ENCODE measurements around the gene NTSR2.

Gene NTSR2

DNA sequence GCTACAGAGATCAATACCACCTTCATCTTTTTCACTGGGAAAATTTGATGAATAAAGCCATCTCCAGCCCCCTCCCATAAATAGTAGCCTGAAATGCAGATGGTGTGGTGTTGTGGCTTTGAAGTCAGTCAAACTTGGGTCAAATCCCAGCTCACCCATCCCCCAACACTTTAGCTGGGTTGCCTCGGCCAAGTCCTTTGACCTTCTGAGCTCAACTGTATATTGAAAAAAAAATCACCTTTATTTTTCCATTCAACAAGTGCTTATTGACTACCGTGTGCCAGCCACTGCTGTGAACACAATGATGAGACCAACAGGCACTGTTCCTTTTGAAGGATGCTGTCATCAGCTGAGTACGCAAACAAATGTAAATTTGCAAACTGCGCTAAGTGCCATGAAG is 35.1 kb upstream of the NTSR2 start:
- Mint-ChIP-seq H3K27me3 (peaks cover 7% of the 10 kb centered on the region), H3K4me3 (no peak overlapping the region), H3K9me3 (no peaks in the 10 kb centered on the region), H3K4me1 (peaks cover 6% of the 10 kb centered on the region), H3K27ac (no peak overlapping the region)
- DNase-seq, result no peak
- no peak for ATAC-seq

DNA sequence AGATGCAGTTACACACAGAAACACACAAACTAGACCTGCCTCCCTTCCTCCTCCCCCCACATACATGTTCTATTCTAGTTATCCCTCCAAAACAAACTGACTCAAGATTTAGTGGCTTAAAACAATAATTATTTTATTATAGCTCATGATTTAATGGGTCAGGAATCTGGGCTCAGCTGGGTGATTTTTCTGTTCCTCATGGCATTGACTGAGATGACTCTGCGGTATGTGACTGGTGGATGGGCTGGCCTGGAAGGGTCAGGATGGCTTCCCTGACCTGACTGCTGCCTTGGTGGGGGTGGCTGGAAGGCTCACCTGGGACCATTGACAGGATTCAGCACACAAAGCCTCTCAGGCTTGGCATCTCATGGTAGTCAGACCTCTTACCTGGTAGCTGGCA is 33.7 kb upstream of the NTSR2 start:
- ATAC-seq (no peak), DNase-seq (no peak)
- Mint-ChIP-seq H3K4me1 (peaks cover 6% of the 10 kb centered on the region), H3K4me3 (no peak overlapping the region), H3K9me3 (no peaks in the 10 kb centered on the region), H3K27ac (no peak overlapping the region), H3K27me3 (peaks cover 7% of the 10 kb centered on the region)

DNA sequence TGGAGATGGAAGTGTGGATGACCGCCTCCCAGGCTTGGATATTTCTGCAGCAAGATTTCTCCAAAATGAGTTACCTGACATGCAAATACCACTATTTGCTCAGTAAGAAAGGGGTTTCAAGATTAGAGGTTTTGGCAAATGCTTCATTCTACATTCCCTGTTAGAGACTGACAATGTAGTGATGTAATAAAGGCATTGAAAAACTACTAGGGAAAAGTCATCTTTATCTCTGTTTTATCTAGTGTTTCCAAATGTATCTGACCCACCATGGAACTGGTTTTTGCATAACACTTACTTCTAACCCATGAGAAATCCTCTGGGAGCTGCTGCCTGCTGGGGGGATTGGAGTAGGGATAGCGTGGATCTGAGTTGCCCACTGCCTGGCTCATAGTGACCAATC is 33.0 kb upstream of the NTSR2 start:
- no peak for ATAC-seq
- H3K4me3 Mint-ChIP-seq, result no peak overlapping the region
- H3K27me3 Mint-ChIP-seq, result peaks cover 7% of the 10 kb centered on the region
- no peak overlapping the region for H3K27ac Mint-ChIP-seq
- no peaks in the 10 kb centered on the region for H3K9me3 Mint-ChIP-seq
- no peak for DNase-seq
- peaks cover 6% of the 10 kb centered on the region for H3K4me1 Mint-ChIP-seq

DNA sequence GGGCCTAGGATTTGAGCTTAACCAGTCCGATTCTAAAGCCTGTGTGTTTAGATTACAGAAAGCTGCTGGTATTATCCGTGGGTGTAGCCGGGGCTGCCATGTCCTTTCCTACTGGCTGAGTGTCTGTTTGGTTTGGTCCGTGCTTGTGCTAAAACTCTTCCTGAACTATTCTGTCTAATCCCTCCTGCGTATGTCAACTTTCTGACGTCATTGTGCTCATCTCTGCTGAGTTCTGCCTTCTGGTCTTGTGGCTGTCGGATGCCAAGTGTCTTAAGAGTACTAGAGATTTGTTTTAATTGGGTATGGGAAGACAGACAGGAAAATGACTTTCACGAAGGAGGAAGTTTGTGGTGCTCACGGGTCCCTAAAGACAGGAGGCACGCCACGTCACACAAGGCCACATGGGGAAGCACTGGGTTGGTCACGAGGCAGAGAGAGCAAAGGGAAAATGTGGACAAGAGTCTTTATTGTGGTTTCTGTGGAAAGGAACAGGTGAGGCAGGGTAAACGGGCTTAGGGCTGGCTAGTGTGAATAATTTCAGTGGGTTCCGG is 31.8 kb upstream of the NTSR2 start:
- no peak overlapping the region for H3K4me3 Mint-ChIP-seq
- peak; percentile 16 for ATAC-seq
- DNase-seq, result no peak
- H3K27me3 Mint-ChIP-seq, result peaks cover 6% of the 10 kb centered on the region
- H3K9me3 Mint-ChIP-seq, result no peaks in the 10 kb centered on the region
- H3K27ac Mint-ChIP-seq, result no peak overlapping the region
- peaks cover 13% of the 10 kb centered on the region for H3K4me1 Mint-ChIP-seq

DNA sequence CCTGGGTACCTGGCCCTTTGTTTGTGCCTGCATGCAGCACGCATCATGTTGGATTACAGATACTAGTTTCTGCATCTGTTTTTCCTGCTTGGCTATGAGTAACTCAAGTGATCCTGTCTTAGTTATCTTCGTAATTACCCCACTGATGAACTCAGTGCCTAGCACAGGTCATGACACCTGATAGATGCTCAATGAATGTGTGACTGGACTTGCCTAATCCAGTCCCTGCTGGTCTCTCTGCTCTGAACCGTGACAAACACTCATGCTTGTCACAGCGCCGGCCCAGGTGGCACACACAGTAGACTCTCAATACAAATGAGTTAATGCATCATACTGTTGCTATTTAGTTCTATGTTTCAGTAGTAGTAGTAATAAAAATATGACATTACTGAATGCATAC is 31.2 kb upstream of the NTSR2 start:
- ATAC-seq (no peak), DNase-seq (no peak)
- peaks cover 12% of the 10 kb centered on the region for H3K27me3 Mint-ChIP-seq
- H3K27ac Mint-ChIP-seq, result no peak overlapping the region
- no peak overlapping the region for H3K4me3 Mint-ChIP-seq
- peaks cover 17% of the 10 kb centered on the region for H3K4me1 Mint-ChIP-seq
- no peaks in the 10 kb centered on the region for H3K9me3 Mint-ChIP-seq

DNA sequence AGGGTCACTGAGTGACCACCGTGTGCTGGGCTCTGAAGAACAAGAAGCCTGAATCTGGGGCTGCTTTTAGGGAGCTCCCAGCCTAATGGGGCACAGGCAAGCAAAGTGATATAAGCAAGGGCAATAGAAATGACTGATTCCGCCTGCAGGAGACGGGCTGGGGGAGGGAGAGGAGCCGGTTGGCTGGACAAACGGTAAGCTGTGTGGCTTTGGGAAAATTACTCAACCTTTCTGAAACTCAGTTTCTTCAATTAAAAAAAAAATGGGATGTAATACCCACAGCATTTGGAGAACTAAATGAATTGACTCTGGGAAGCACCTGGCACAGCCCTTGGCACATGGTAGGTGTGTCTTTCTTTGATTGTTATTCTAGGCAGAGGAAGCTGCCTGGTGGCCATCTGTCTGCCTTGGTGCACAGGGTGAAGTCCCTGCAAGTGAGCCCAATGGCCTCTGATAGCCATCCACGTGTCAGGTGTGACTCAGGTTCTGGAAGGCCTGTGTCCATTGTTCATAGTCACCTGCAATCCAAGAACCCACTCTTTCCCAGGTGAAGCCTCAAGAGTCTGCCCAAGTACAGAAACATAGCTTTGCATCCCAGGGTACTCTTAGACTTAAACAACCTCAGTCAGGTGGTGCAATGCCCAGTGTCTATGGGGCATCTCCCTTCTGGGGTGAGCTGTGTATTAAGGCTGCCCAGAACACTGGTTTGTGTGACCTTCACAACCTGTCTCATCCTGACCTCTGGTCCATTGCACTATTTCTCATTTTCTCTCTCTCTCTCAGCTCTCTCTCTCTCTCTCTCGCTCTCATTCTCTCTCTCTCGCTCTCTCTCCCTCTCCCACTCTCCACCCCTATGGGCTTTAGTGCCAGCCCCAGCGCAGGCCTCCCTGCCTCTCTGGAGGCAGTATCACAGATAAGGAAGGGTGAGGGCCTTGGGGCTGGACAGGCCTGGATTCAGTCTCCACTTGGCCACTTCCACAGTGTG is 30.0 kb upstream of the NTSR2 start:
- H3K27ac Mint-ChIP-seq, result no peak overlapping the region

DNA sequence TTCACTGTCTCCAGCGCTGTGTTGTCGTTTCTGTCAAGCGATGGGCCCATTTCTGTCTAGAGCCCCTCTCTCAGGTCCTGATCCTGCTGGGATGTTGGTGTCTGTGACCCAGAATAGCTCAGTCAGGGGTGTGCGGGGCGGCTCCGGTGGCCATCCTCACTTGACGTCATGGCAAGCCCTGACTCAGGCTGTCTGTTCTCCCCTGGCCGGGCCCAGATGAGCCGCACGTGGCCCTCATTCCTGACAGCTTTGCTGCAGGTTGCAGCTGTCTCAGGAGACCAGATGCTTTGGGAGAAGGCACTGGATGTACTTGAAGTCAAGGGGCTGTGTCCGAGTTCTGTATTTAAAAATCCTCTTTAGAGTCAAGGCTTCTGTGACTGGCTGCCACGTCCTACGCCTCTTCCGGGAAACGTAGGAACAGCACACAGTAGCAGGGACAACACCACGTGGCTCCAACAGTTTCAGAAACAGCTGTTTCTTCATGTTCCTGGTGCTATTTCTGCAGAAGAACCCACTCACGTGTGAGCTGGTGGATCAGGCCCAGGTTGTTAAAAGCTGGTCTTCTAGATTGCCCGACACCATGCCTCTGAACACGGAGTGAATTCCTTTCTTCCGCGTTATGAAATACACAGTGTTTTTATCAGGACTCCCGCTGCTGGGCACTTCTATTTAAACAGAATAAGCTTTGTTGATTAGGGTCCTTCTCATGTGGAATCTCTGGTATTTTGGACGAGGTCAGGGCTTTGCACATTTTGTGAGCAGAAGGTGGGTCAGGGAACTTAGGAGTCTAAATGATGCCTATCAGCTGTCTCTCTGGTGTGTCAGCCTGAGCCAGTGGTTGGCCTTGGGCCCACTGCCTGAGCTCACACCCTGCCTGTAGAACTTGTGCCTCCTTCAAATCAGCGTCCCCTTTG is 28.3 kb upstream of the NTSR2 start:
- no peak for ATAC-seq
- DNase-seq, result no peak
- Mint-ChIP-seq H3K27me3 (peaks cover 12% of the 10 kb centered on the region), H3K4me3 (no peak overlapping the region), H3K27ac (no peak overlapping the region), H3K9me3 (no peaks in the 10 kb centered on the region), H3K4me1 (peaks cover 11% of the 10 kb centered on the region)

More for the DNA sequence above, 30.0 kb upstream of the NTSR2 start:
- ATAC-seq (peak; percentile 6), DNase-seq (no peak)
- Mint-ChIP-seq H3K4me1 (peaks cover 11% of the 10 kb centered on the region), H3K9me3 (no peaks in the 10 kb centered on the region), H3K4me3 (no peak overlapping the region), H3K27me3 (peaks cover 12% of the 10 kb centered on the region)

DNA sequence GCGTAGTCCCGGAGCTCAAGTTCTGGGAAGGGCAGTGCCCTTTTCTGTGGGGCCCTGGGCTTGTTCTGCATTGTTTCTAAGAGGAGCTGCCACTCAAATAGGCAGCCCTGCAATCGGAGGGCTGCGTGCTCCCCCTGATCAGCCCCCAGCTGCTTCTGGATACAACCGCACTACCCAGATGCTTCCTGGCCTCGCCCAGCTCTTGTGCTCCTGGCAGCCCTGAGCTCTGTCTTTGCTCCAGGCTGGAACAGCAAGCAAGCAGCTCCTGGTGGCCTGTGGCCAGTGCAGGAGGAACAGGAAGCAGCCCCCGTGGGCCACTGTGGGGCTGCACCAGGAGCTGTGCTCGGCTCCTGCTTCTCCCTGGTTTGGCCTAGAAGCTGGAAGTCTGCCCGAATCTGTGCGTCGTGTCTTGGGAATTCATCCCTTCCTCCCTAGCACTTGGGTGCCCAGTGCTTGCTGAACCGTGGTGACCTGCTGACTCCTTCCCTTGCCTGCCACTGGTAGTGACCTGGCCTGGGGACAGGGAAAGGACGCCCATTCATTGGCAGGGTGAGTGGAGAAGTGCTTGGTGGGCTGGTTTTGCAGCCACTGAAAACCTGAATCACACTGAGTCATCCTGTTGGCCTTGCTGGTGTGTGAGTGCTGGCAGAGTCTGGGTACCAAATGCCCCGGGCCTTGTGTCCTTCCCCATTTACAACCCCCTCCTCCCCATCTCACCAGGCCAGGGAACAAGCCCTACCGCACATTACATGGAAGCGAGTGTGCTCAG is 27.3 kb upstream of the NTSR2 start:
- Mint-ChIP-seq H3K27ac (no peak overlapping the region), H3K27me3 (peaks cover 12% of the 10 kb centered on the region), H3K4me3 (no peak overlapping the region), H3K9me3 (no peaks in the 10 kb centered on the region), H3K4me1 (peaks cover 11% of the 10 kb centered on the region)
- DNase-seq, result no peak
- no peak for ATAC-seq

DNA sequence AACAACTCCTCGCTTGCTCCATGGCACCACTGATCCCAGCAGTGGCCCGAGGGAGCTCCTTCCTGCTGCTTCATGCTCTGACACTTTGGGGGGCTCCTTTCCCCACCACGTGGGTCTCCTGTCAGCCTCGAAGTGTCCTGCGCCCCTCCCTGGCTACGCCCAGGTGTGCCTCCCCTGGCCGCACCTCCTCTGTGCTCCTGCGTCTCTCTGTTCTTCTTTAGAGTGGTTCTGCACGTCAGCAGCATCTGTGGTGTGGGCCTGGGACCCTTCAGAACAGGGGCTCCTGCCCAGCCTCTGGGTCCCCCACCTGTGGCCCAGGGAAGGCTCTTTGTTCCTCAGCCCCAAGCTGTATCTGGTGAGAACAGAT is 26.7 kb upstream of the NTSR2 start:
- H3K9me3 Mint-ChIP-seq, result no peaks in the 10 kb centered on the region
- H3K4me3 Mint-ChIP-seq, result no peak overlapping the region
- peaks cover 11% of the 10 kb centered on the region for H3K4me1 Mint-ChIP-seq
- ATAC-seq (peak; percentile 5), DNase-seq (no peak)
- H3K27ac Mint-ChIP-seq, result no peak overlapping the region
- peaks cover 12% of the 10 kb centered on the region for H3K27me3 Mint-ChIP-seq

DNA sequence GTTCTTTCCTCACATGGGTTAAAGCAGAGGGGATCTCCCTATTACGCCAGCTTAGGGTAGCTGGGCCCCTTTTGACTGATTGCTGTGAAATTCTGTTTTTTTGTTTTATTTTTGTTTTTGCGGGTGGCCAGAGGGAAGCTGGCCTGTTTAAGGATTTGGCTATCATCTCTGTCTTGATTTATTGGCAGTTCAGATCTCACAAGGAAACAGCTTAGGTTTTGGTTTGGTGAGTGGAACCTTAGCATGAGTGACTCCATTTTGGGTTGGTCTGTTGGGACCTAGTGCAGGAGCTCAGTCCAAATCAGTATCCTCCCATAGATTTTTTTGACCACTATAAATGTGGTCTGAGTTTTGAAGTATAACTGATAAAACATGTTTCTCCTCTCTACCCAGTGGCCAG is 25.6 kb upstream of the NTSR2 start:
- peaks cover 12% of the 10 kb centered on the region for H3K27me3 Mint-ChIP-seq
- no peak overlapping the region for H3K27ac Mint-ChIP-seq
- DNase-seq (no peak), ATAC-seq (no peak)
- H3K9me3 Mint-ChIP-seq, result no peaks in the 10 kb centered on the region
- peaks cover 11% of the 10 kb centered on the region for H3K4me1 Mint-ChIP-seq
- H3K4me3 Mint-ChIP-seq, result no peak overlapping the region

DNA sequence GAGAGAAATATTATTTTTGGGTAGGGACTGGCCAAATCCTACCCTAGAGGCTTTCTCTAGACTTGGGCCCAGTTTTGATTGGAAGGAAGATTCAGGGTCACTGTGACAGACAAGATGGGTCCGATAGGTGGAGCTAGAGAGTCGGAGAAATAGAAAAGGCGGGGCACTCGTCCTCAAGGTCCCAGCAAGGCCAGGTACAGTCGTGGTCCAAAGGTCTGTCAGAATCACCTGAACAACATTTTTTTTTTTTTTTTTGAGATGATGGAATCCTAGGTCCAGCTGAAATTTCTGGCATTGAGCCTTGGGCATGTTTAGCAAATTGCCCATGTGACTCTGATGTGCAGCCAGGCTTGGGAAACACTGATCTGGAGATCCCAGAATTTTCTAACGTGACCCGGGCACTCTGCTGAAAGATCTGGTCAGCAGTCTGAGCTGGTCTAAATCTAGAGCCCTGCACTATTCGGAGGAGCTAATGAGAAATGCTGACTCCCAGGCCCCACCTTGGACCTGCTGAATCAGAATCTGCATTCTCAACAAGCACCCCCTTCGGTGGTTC is 23.0 kb upstream of the NTSR2 start:
- H3K4me1 Mint-ChIP-seq, result peaks cover 19% of the 10 kb centered on the region
- ATAC-seq, result peak; percentile 83
- no peak overlapping the region for H3K27ac Mint-ChIP-seq
- no peak overlapping the region for H3K4me3 Mint-ChIP-seq
- peak; percentile 58 to 67 for DNase-seq
- peaks cover 17% of the 10 kb centered on the region for H3K27me3 Mint-ChIP-seq
- H3K9me3 Mint-ChIP-seq, result no peaks in the 10 kb centered on the region

DNA sequence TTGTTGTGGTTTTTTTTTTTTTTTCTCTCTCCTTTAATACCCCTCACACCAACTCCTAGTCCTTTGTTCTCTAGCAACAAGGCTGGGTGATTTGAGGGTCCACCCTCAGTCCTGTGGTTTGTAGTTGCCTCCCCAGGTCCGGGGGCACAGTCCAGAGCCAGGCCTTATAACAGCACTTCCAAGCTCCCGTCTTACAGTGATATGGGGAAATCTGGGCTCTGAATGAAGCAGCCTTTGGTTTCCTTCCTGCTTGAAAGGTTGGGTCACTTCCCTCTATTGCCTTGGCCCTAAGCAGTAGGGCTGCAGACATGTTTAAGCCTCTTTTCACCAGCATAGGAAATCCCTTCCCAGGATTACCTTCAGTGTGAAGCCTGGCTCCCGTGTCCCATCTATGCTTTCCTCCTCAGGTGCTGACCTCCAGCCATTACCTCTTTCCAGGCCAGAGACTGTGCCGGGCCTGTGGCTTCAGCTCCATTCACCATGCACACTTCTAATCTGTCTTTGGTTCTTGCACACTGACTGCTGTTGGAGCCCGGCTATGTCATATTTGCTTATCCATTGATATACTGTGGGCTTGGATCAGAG is 21.2 kb upstream of the NTSR2 start:
- no peaks in the 10 kb centered on the region for H3K9me3 Mint-ChIP-seq
- H3K4me1 Mint-ChIP-seq, result peaks cover 10% of the 10 kb centered on the region
- no peak overlapping the region for H3K27ac Mint-ChIP-seq
- DNase-seq (no peak), ATAC-seq (no peak)
- no peak overlapping the region for H3K4me3 Mint-ChIP-seq
- peaks cover 20% of the 10 kb centered on the region for H3K27me3 Mint-ChIP-seq

DNA sequence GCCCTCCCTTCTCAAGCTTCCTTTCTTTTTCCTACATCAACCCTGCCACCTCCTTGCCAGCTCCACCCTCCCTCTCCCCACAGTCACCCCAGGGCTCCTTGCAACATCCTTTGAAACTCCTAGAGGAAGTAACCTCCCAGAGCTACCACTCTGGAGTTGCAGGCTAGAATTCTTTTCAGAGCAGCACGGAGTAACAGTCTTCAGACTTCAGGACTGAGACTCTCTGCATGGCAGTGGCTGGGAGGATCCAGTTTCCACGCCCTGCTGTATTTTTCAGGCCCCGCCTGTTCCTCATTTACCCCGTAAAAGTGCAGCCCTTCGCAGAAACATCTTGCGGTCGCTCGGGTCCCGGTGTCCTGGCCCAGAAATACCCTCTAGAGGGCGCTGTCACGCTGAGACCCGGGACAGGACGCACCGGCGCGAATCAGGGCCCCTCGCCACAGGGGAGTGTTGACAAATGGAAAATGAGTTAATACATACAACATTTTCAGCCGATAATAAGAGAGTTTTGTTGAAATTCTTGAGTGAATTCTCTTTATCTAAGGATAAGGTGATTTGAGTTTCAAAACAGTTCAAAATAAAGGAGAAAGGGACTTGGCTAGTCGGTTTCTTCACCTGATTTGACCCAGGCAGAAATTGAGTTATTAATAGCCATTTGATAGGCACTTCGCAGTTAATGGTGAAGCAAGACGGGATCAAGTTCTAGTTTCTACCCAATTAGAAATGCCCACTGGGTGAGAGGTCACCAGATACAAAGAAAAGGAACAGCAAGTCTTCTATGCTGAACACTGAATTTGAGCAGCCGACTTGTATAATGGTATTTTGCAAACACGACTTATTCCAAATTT is 18.5 kb upstream of the NTSR2 start:
- DNase-seq (peak; percentile 78 to 83), ATAC-seq (peak; percentile 88)
- Mint-ChIP-seq H3K4me3 (peak overlapping the region; percentile 57 to 64), H3K27me3 (peaks cover 35% of the 10 kb centered on the region), H3K27ac (no peak overlapping the region), H3K4me1 (peaks cover 10% of the 10 kb centered on the region), H3K9me3 (no peaks in the 10 kb centered on the region)

DNA sequence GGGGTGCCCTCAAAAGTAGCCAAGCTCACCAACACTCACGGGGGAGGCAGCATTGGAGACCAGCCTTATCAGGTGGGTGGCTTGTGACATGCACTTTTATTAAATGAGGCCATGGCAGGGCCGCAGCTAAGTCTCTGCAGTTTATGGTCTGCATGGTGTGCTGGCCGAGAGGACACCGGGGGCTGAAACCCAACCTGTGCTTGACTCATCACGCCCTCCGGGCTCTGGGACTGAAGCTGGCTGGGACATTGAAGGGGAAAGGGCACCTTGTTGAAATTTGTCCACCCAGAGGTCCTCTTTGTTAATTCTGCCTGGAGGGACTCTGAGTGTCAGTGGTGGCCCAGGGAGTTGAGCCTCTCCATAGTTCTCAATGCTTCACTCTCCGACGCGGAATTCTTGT is 17.7 kb upstream of the NTSR2 start:
- peaks cover 41% of the 10 kb centered on the region for H3K27me3 Mint-ChIP-seq
- ATAC-seq, result no peak

More for the DNA sequence above, 17.7 kb upstream of the NTSR2 start:
- DNase-seq, result no peak
- Mint-ChIP-seq H3K4me3 (no peak overlapping the region), H3K4me1 (peaks cover 10% of the 10 kb centered on the region), H3K9me3 (no peaks in the 10 kb centered on the region), H3K27ac (no peak overlapping the region)
